NCI-H146 (cell line): Measurements from ENCODE around the gene MARVELD3.
A peak's percentile ranks its signal among the peaks of the same experiment; 100 is the strongest.
"Not testable (repeated sequence)": the region's sequence is repeated elsewhere in the genome, so short reads cannot be mapped to it uniquely, and the experiment has no call there.

ENCODE experiments used
- DNase-seq: peaks from one replicate; lab custom pipeline; 2025; lab: John Stamatoyannopoulos, UW

MARVELD3 gene

GRCh38 chr16:71626018-71626857 lies at the start of gene MARVELD3:
Gene MARVELD3, plus strand, starts transcription at chr16:71626184. Its CDS starts 46 bp downstream, at chr16:71626230.
- peak; percentile 79 for DNase-seq

GRCh38 chr16:71576971-71577370 lies 49.0 kb upstream of the MARVELD3 start, which contains the start of gene TAT:
Gene TAT, minus strand, starts transcription at chr16:71577092. Its CDS starts 677 bp downstream, at chr16:71576415.
- no peak for DNase-seq

GRCh38 chr16:71582553-71582848 lies 43.5 kb upstream of the MARVELD3 start:
- DNase-seq, result not testable (repeated sequence)

GRCh38 chr16:71584543-71585317 lies 41.3 kb upstream of the MARVELD3 start:
- DNase-seq, result no peak

- DNase-seq, result no peak
These were observed 40.7 kb upstream of the MARVELD3 start for GRCh38 chr16:71585318-71585703.

GRCh38 chr16:71589334-71589733 lies 36.6 kb upstream of the MARVELD3 start:
- not testable (repeated sequence) for DNase-seq

GRCh38 chr16:71590071-71590470 lies 35.9 kb upstream of the MARVELD3 start:
- not testable (repeated sequence) for DNase-seq

- DNase-seq, result no peak
These were observed 35.4 kb upstream of the MARVELD3 start for GRCh38 chr16:71590584-71590983.

- DNase-seq, result no peak
These were observed 34.1 kb upstream of the MARVELD3 start for GRCh38 chr16:71591917-71592316.

- DNase-seq, result no peak
These were observed 32.7 kb upstream of the MARVELD3 start for GRCh38 chr16:71593048-71593999.

GRCh38 chr16:71594000-71594646 lies 31.9 kb upstream of the MARVELD3 start:
- no peak for DNase-seq

GRCh38 chr16:71595340-71595826 lies 30.6 kb upstream of the MARVELD3 start:
- DNase-seq, result not testable (repeated sequence)

GRCh38 chr16:71598426-71598825 lies 27.6 kb upstream of the MARVELD3 start:
- DNase-seq, result not testable (repeated sequence)

GRCh38 chr16:71600822-71601221 lies 25.2 kb upstream of the MARVELD3 start:
- no peak for DNase-seq

GRCh38 chr16:71609066-71609465 lies 16.9 kb upstream of the MARVELD3 start:
- DNase-seq, result no peak

GRCh38 chr16:71610447-71610846 lies 15.5 kb upstream of the MARVELD3 start:
- no peak for DNase-seq

- peak; percentile 66 for DNase-seq
These were observed 14.8 kb upstream of the MARVELD3 start for GRCh38 chr16:71610936-71611871.

- not testable (repeated sequence) for DNase-seq
These were observed 11.0 kb upstream of the MARVELD3 start for GRCh38 chr16:71614956-71615355.

GRCh38 chr16:71618429-71618828 lies 7.6 kb upstream of the MARVELD3 start:
- no peak for DNase-seq

- no peak for DNase-seq
These were observed 3.9 kb upstream of the MARVELD3 start for GRCh38 chr16:71622088-71622487.
